Brain microvascular endothelial cell (primary cell): ENCODE results near the gene PDE9A.

Source experiments
- DNase-seq: peaks from one replicate; pipeline ENCODE4 v3.0.0-alpha.2; 2020
- H3K27ac ChIP-seq: fragments of 250-450 bp; sonication (Bioruptor Pico); 2 replicates; pipeline ENCODE4 v1.5.1; 2020; ENCODE audit warnings: mild to moderate bottlenecking, moderate library complexity
- H3K27me3 ChIP-seq: fragments of 250-450 bp; sonication (Bioruptor Pico); replicated peaks from 2 replicates; pipeline ENCODE4 v1.5.1; 2020; ENCODE audit warnings: mild to moderate bottlenecking
- H3K36me3 ChIP-seq: fragments of 250-450 bp; sonication (Bioruptor Pico); replicated peaks from 2 replicates; pipeline ENCODE4 v1.5.1; 2020; ENCODE audit warnings: mild to moderate bottlenecking
- H3K4me3 ChIP-seq: 2 replicates; pipeline ENCODE4 v1.5.1; 2011; ENCODE audit warnings: low read depth, mild to moderate bottlenecking, control low read depth, low read length, moderate library complexity
- in situ Hi-C: cut with HindIII; loops from 2 replicates; pipeline ENCODE4 v1.10.0; 2017; ENCODE audit warnings: low sequenced_read_pairs, low pct_ligation_motif_present
- TF ChIP-seq, protein P1 (sequence below): IDR thresholded peaks from 2 replicates; pipeline ENCODE4 v1.5.1; 2011; ENCODE audit warnings: low read depth, mild to moderate bottlenecking, moderate library complexity, low read length, control low read depth, inconsistent platforms; ENCODE audit errors: missing control alignments

Gene PDE9A

DNA sequence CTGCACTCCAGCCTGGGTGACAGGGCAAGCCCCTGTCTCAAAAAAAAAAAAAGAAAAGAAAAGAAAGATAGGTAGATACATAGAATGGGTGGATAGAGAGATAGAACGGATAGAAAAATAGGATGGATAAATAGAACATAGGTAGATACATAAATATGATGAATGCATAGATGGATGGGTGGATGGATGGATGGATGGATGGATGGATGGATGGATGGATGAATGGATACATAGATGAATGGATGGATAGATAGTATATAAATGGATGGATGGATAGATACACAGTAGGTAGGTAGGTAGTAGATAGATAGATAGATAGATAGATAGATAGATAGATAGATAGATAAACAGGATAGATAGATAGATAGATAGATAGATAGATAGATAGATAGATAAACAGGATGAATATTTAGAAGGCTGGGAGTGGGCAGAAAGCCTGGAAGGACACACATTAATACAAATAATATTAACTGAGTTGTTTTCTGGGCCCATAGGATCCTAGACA, 87.0 kb downstream of the PDE9A start:
- TF ChIP-seq, protein P1, sequence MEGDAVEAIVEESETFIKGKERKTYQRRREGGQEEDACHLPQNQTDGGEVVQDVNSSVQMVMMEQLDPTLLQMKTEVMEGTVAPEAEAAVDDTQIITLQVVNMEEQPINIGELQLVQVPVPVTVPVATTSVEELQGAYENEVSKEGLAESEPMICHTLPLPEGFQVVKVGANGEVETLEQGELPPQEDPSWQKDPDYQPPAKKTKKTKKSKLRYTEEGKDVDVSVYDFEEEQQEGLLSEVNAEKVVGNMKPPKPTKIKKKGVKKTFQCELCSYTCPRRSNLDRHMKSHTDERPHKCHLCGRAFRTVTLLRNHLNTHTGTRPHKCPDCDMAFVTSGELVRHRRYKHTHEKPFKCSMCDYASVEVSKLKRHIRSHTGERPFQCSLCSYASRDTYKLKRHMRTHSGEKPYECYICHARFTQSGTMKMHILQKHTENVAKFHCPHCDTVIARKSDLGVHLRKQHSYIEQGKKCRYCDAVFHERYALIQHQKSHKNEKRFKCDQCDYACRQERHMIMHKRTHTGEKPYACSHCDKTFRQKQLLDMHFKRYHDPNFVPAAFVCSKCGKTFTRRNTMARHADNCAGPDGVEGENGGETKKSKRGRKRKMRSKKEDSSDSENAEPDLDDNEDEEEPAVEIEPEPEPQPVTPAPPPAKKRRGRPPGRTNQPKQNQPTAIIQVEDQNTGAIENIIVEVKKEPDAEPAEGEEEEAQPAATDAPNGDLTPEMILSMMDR, result no peak
- no peak for DNase-seq
- peaks cover 24% of the 10 kb centered on the region for H3K27me3 ChIP-seq
- H3K27ac ChIP-seq, result no peak overlapping the region
- in situ Hi-C loops, result no loop called here
- H3K36me3 ChIP-seq, result no peaks in the 10 kb centered on the region
- no peak overlapping the region for H3K4me3 ChIP-seq

DNA sequence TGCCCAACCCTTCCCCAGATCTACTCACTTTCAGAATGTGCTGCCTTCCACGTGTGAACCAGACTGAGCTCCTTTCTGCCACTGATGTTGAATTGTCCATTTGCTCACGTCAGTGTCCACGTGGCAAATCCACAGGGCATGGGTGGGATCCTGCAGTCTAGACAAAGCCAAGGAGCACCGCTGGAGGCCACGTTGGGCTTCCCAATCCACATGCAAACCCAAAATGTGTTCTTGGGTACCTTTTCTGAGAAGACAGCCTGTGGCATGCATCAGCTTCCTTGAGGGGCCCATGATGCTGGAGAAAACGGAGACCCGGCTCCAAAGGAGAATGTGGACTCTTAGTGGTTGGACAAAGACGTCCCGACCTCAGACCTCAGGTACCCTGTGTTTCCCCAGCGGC, 87.6 kb downstream of the PDE9A start:
- Histone ChIP-seq H3K4me3 (no peak overlapping the region), H3K27me3 (peaks cover 28% of the 10 kb centered on the region), H3K36me3 (no peaks in the 10 kb centered on the region), H3K27ac (no peak overlapping the region)
- in situ Hi-C loops, result no loop called here
- TF ChIP-seq, protein P1, result no peak
- DNase-seq, result no peak

DNA sequence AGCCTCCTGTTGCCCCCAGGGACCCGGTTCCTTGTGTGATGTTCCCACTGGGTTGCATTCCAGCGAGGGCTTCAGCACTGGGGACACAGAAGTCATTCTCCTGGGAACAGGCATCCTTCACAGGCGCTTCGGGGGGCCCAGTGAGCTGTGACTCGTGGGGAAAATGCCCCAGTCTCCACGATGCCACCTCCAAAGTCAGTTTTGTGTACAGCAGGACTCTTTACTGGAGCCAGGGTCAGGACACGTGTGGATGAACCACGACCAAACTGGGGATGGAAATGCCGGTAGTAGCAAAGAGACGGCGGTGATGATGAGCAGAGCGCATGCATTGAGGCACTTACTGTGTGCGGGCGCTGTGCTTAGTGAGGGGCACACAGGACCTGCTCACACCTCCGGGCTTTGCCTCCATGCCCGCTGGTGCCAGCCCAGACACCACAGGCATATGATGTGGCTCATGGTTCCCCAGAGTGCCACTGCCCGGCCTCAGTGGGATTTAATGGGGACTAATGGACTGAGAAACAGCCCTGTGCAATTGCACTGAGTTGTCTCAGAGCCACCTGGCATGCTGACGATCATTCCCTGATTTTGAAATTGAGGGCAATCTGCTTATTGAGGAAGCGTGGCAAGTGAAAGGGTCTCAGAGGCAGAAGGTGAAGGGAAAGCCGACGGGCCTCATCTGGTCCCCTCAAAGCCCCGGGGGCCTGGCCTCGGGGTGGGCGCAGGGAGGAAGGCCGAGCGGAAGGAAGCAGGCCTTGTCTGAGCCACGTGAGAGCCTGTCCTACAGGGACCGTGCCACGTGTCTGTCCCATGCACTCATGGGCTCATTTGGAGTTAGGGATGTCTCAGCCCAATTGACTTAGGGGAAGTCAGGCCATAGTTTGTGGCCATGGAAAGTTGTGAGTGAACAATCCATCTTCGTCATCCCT, 91.4 kb downstream of the PDE9A start:
- in situ Hi-C loops, result no loop called here
- no peak overlapping the region for H3K27ac ChIP-seq

DNA sequence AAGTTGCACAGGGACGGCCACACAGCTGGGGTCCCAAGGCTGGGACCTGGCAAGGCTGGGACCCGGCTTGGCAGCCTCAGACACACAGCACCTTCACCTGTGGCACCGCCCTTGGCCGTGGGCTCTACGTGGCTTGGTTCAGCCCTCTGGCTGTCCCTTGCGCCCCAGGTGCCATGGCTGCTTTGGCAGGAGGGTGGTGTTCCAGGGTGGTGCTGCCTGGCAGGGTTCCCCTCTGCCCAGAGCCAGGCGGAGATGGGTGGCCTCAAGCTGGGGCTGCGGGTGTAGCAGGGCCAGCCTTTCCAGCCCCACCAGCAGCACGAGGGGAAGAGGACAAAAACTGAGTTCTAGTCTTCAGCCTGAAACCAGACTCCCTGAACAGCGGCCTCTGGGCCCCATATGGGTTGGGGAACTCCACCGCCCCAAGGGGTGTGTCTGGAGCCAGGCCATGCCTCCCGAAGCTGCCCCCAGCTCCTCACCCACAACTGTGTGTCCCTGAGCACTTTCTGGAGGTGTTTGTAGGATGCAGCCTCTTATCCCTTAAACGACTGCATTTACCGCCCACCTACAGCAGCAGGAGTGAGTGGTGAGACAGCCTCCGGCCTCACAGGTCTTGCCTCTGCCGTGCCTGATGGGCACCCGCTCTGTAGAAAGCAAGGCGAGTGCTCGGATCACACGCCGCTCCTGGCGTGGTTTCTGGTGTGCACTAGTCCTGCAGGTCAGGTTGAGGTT, 92.3 kb downstream of the PDE9A start:
- in situ Hi-C loops, result no loop called here
- DNase-seq, result no peak
- TF ChIP-seq, protein P1, result no peak
- H3K4me3 ChIP-seq, result no peak overlapping the region
- H3K27ac ChIP-seq, result no peak overlapping the region
- peaks cover 37% of the 10 kb centered on the region for H3K27me3 ChIP-seq
- H3K36me3 ChIP-seq, result no peaks in the 10 kb centered on the region

More for the DNA sequence above, 91.4 kb downstream of the PDE9A start:
- no peak overlapping the region for H3K4me3 ChIP-seq
- DNase-seq, result no peak
- TF ChIP-seq, protein P1, result no peak
- no peaks in the 10 kb centered on the region for H3K36me3 ChIP-seq
- peaks cover 37% of the 10 kb centered on the region for H3K27me3 ChIP-seq

DNA sequence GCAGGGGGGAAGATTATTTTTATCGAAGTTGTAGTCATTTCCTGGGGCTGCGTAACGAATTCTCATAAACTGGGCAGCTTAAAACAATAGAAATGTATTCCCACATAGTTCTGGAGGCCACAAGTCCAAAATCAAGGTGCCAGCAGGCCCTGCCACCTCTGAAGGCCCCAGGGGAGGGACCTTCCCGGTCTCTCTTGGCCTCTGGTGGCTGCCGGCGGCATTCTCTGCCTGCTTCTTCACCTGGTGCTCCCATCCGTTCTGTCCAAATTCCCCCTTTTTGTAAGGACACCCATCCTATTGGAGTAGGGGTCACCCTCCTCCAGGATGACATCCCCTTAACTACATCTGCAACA, 92.8 kb downstream of the PDE9A start:
- H3K36me3 ChIP-seq, result no peaks in the 10 kb centered on the region
- in situ Hi-C loops, result no loop called here
- H3K27ac ChIP-seq, result no peak overlapping the region
- TF ChIP-seq, protein P1, result no peak
- no peak overlapping the region for H3K4me3 ChIP-seq
- H3K27me3 ChIP-seq, result peaks cover 33% of the 10 kb centered on the region
- DNase-seq, result no peak
